NCI-H748 (cell line): ENCODE data around the gene EPS8.
A peak's percentile ranks its signal among the peaks of the same experiment; 100 is the strongest.

ENCODE experiments used
- DNase-seq: peaks from one replicate; lab custom pipeline; 2025; ENCODE audit not compliant: unreplicated experiment; lab: John Stamatoyannopoulos, UW

EPS8 gene

DNA sequence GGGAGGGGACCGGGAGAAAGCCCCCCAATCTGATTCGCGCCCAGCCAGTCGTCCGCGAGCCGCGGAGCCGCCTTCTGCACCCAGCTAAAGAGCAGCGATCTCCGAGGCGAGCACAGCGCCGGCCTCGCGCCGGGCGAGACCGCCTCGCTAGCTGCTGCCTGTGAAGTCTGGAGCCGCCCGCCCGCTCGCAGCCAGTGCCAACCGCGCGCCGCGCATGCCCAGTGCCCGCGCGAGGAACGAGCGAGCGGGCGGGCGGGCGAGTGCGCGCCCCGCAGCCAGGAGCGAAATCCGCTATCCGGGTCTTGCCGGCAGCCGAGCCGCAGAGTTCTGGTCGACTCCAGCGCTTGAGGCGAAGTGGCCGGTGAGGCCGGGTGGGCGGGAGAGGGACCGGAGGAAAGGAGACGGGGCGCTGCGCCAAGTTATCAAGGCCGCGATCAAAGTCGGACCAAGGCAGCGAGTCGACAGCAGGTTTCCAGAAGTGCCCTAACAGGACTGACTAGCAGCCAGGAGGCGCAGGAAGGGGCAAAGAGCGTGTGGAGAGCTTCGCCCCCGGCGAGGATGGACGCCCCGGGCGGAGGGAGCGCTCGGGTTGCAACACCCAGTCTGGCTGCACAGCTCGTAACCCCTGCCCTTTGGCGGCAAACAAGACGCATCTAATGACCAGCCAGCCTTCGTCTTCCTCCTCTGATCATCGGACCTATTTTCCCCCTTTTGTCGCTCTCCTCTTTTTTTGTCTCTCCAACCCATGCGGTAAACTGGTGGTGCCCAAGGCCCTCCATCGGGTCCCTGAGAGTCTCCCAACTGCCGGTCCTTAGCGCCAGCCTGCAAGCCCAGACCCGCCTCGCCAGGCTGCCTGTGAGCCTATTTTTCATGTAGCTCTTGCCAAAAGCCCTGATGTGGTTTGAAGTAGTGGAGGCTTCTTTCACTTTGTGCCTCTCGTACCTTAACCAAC is at the start of gene EPS8:
Gene EPS8, minus strand, starts transcription at position 169 of the 952 bp plus-strand sequence. CDS start 106,437 bp downstream, outside the sequence.
- DNase-seq = peak; percentile 83

DNA sequence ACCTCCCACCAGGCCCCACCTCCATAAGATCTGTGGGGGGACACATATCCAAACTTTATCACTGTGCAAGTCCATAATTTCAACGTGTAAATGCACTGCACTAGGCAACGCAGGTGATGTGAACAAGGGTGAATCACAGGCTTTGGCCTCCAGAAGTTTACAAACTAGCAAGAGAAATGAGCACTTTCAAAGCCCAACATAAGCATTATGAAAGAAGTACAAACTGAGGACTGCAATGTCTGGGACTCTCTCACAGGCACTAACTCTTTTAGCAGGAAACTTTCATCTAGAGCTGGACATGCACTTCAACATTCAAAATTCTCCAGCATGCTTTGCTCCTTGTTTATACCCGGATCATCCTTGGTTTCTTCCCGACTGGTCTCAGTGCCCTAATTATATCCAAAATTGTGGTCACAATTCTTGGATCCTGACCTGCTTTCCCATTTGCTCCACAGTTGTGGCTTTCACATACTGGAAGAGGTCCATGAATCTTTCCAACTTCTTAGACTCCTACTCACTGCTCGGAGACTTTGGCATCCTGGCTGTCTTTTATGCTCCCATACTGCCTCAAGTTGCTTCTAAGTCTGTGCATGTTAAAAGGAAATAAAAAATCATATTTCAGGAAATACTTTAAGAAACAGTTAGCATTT is 48.1 kb upstream of the EPS8 start:
- no peak for DNase-seq

- no peak for DNase-seq
Measured at GRCh38 chr12:15834575-15834974, 45.4 kb upstream of the EPS8 start.

GRCh38 chr12:15831315-15831978 is 42.3 kb upstream of the EPS8 start:
- DNase-seq = no peak

GRCh38 chr12:15830538-15830937 is 41.4 kb upstream of the EPS8 start:
- no peak for DNase-seq

GRCh38 chr12:15829949-15830348 is 40.8 kb upstream of the EPS8 start:
- no peak for DNase-seq

DNA sequence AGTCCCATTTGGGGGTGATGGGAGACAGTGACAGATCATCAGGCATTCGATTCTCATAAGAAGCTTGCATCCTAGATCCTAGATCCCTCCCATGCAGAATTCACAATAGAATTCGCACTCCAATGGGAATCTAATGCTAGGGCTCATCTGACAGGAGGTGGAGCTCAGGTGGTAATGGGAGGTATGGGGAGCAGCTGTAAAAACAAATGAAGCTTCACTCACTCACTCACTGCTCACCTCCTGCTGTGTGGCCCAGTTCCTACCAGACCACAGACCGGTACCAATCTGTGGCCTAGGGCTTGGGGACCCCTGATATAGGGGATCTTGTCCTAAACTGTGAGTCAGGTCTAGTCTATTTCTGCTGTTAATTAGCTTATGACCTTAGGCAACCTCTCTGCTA is 40.1 kb upstream of the EPS8 start:
- DNase-seq = no peak

DNA sequence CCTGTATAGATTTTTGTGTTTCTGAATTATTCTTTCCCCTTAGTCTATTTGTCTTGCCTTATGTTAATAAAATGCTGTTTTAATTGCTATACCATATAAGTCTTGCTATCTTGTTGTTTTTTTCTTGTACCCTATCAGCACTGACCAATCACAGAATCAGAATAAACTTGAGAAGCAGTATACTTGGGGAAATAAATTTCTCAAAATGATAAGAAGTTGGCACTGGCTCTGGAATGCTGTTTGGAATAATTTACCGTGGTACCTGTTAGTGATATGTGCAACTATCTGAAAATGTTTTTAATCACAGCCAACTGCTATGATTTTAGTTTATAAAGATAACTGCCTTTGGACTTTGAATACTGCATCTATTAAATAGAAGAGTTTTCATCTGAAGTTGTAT is 37.9 kb upstream of the EPS8 start:
- DNase-seq = no peak

- no peak for DNase-seq
Measured at GRCh38 chr12:15824516-15824915, 35.3 kb upstream of the EPS8 start.

GRCh38 chr12:15823360-15824128 is 34.4 kb upstream of the EPS8 start:
- DNase-seq = peak; percentile 45

- peak; percentile 45 for DNase-seq
Measured at GRCh38 chr12:15819644-15820437, 30.7 kb upstream of the EPS8 start.

- DNase-seq = no peak
Measured at GRCh38 chr12:15818418-15818817, 29.2 kb upstream of the EPS8 start.

- DNase-seq = no peak
Measured at GRCh38 chr12:15815730-15816129, 26.5 kb upstream of the EPS8 start.

DNA sequence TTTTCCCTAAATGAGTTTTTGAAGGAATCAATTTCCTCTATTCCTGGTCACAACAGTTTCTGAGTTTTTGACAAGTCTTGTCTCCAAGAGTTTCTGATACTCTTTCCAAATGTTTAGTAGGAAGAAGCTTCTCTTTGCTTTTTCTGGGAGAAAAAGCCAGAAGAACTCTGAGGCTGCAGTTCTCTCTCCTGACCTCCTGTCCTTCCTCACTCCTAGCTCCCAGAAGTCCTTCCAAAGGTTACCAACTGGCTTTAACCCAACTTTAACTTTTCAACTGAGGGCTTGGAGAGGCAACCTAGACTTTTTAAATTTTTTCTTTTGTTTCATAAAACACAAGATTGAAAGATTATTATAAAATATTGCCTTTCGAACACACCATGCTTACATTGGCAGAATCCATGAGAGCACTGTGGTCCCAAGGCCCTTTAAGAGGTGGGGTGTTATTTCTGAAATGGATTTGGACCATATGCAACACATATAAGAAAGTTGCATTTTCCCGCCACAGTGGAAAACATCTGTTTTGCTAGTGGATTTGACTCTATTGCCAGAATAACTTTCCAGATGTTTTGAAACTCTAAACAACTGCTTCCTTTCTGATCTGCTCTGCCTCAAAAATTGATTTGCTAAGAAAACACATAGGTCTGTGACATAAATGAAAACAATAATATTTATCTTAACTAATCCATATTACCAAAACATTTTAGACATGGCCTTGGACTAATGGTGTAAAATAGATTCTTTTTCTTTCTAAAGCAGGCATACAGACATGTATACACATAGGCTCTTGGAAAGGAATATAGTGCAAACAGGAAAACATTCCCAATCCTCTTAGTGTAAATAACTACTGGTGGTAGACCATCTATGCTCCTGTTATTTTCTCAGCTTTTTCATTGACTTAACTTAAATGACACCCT is 22.3 kb upstream of the EPS8 start:
- no peak for DNase-seq

- no peak for DNase-seq
Measured at GRCh38 chr12:15808652-15809051, 19.5 kb upstream of the EPS8 start.

DNA sequence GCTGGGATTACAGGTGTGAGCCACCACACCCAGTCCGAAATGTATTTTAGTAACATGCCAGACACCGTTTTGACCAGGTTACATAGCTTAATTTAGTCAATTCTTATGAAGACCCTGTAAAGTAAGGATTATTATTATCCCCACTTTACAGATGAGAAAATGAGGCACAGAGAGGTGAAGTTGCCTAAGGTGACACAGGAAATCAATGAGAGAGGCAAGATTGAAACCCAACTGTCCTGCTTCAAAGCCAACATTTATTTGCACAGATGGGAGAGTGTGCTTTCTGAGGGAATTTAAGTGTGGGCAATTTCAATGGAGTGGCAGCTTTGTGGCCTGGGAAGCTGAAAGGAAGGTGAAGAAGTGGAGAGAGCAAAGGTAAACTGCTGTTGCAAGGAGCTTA is 19.1 kb upstream of the EPS8 start:
- no peak for DNase-seq

DNA sequence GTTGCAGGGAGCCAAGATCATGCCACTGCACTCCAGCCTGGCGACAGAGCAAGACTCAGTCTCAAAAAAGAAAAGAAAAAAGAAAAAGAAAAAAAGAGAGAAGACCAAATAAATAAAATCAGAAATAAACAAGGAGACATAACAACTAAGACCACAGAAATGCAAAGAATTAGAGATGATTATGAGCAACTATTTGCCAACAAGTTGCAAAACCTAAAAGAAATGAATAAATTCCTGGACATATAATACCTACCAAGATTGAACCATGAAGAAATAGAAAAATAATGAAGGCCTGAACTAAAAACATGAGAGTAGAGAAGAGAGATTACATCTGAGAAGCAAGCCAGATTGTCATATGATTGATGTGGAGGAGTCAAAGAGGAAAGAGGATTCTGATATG is 17.6 kb upstream of the EPS8 start:
- DNase-seq = no peak

DNA sequence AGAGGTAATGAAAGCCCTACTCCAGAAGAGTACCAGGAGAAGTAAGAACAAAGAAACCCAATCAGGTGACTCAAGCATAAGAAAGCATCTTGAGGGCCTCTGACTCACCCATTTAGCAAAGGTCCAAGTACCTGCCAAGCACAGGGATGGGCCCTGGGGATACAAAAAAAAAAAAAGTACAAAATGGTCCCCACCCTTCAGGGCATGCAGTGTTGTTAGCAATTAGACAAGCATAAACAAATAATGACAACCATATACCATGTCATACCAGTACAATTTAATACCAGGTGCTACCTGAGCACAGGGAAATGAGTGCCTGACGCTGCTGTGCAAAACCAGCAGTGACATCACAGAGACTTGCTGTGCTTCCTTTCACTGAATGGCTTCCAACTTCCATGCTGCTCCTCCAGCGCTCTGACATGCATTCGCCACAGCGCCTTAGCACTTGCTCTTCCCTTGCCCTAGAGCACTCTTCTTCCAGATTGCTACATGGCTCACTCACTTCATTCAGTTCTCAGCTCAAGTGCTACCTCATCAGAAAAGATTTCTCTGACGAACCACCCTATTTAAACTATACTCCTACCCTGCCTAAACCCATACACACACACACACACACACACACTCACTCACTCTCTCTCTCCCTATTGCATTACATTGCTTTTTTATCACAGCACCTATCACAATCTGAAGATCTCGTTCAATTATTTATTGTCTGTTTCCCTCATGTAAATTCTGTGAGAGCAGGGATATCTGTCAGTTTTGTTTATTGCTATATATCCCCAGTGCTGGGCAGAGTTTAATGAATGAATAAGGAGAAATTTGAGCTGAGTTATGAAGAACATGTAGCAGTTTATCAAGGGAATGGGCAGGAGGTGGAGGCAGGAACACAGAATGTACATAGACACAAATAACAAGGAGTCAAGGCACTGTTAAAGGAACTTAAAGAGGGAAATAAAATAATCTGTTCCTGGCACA is 12.9 kb upstream of the EPS8 start:
- DNase-seq = no peak
